ENCODE measurements around the gene SACM1L.

Gene SACM1L

DNA sequence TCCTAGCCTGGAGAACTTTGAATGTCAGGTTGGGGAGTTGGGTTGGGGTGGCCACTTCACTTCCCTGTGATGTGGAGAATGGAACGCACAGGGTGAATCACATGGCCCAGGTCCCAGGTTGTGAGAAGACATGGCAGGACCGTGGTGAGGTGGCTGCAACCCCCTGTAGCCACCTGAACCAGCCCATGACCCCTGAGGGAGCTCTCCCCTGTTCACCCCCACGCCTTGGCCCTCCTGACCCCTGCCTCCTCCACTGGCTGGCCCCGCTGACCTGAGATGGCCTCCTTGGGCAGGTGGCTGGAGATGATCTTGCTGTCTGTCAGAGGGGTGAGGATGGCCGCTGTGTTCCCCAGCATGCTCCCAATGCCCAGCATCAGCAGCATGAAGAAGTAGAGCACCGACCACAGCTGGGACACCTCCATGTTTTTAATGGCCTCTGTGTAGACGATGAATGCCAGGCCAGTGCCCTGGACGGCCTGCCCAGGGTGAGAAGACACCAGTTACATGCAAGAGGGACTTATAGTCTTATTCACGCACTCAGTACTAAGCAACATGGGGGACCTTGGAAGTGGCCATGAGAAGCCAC lies 76.2 kb downstream of the SACM1L start:
- TF ChIP-seq ZC3H10 (CRISPR knock-in tag; IDR thresholded peaks at IDR 0.05) (no peak), TOX (CRISPR knock-in tag; IDR thresholded peaks at IDR 0.05; ENCODE audit: borderline replicate concordance) (no peak), ZNF8 (CRISPR knock-in tag; IDR thresholded peaks at IDR 0.05) (no peak), ZNF565 (CRISPR knock-in tag; conservative IDR thresholded peaks at IDR 0.05; ENCODE audit: low read depth) (no peak), CSDC2 (CRISPR knock-in tag; IDR thresholded peaks at IDR 0.05) (no peak), ARNTL (CRISPR knock-in tag; IDR thresholded peaks at IDR 0.05; ENCODE audit: borderline replicate concordance, low read depth) (no peak), GLIS3 (CRISPR knock-in tag; IDR thresholded peaks at IDR 0.05) (no peak), BACH2 (CRISPR knock-in tag; IDR thresholded peaks at IDR 0.05; ENCODE audit: borderline replicate concordance) (no peak), ISL1 (CRISPR knock-in tag; IDR thresholded peaks at IDR 0.05) (no peak), ZFP3 (CRISPR knock-in tag; IDR thresholded peaks at IDR 0.05) (no peak), ZNF70 (CRISPR knock-in tag; IDR thresholded peaks at IDR 0.05) (no peak), PPARA (CRISPR knock-in tag; IDR thresholded peaks at IDR 0.05; ENCODE audit: borderline replicate concordance) (no peak), ZFP30 (CRISPR knock-in tag; IDR thresholded peaks at IDR 0.05) (no peak), SNAI2 (CRISPR knock-in tag; IDR thresholded peaks at IDR 0.05) (no peak), RARB (CRISPR knock-in tag; IDR thresholded peaks at IDR 0.05) (no peak)
- TF ChIP-seq, protein P1, sequence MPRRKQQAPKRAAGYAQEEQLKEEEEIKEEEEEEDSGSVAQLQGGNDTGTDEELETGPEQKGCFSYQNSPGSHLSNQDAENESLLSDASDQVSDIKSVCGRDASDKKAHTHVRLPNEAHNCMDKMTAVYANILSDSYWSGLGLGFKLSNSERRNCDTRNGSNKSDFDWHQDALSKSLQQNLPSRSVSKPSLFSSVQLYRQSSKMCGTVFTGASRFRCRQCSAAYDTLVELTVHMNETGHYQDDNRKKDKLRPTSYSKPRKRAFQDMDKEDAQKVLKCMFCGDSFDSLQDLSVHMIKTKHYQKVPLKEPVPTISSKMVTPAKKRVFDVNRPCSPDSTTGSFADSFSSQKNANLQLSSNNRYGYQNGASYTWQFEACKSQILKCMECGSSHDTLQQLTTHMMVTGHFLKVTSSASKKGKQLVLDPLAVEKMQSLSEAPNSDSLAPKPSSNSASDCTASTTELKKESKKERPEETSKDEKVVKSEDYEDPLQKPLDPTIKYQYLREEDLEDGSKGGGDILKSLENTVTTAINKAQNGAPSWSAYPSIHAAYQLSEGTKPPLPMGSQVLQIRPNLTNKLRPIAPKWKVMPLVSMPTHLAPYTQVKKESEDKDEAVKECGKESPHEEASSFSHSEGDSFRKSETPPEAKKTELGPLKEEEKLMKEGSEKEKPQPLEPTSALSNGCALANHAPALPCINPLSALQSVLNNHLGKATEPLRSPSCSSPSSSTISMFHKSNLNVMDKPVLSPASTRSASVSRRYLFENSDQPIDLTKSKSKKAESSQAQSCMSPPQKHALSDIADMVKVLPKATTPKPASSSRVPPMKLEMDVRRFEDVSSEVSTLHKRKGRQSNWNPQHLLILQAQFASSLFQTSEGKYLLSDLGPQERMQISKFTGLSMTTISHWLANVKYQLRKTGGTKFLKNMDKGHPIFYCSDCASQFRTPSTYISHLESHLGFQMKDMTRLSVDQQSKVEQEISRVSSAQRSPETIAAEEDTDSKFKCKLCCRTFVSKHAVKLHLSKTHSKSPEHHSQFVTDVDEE (CRISPR knock-in tag; IDR thresholded peaks at IDR 0.05) = no peak
- TF ChIP-seq, protein P2, sequence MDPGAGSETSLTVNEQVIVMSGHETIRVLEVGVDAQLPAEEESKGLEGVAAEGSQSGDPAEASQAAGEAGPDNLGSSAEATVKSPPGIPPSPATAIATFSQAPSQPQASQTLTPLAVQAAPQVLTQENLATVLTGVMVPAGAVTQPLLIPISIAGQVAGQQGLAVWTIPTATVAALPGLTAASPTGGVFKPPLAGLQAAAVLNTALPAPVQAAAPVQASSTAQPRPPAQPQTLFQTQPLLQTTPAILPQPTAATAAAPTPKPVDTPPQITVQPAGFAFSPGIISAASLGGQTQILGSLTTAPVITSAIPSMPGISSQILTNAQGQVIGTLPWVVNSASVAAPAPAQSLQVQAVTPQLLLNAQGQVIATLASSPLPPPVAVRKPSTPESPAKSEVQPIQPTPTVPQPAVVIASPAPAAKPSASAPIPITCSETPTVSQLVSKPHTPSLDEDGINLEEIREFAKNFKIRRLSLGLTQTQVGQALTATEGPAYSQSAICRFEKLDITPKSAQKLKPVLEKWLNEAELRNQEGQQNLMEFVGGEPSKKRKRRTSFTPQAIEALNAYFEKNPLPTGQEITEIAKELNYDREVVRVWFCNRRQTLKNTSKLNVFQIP (CRISPR knock-in tag; IDR thresholded peaks at IDR 0.05; ENCODE audit: borderline replicate concordance, low read depth) = no peak
- TF ChIP-seq, protein P3, sequence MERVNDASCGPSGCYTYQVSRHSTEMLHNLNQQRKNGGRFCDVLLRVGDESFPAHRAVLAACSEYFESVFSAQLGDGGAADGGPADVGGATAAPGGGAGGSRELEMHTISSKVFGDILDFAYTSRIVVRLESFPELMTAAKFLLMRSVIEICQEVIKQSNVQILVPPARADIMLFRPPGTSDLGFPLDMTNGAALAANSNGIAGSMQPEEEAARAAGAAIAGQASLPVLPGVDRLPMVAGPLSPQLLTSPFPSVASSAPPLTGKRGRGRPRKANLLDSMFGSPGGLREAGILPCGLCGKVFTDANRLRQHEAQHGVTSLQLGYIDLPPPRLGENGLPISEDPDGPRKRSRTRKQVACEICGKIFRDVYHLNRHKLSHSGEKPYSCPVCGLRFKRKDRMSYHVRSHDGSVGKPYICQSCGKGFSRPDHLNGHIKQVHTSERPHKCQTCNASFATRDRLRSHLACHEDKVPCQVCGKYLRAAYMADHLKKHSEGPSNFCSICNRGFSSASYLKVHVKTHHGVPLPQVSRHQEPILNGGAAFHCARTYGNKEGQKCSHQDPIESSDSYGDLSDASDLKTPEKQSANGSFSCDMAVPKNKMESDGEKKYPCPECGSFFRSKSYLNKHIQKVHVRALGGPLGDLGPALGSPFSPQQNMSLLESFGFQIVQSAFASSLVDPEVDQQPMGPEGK (CRISPR knock-in tag; IDR thresholded peaks at IDR 0.05; ENCODE audit: borderline replicate concordance) = no peak
- ATAC-seq = no peak

DNA sequence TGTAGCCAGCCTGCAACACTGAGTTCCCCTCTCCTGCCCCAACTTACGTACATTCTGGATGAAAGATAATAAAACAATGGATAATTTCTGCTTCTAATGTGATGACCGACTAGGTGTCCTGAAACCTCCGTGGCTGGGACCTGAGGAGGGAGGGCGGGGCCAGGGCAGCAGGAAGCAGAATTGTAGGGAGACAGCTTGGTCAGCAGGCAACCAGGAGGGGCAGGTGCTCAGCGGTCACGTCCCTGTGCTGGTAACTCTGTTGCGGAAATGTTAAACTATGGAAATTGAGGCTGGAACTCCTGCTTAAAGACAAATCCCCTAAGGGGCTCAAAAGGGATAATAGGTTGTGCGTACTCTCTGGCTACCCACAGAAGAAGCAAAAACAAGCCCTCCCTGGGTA lies 76.8 kb downstream of the SACM1L start:
- TF ChIP-seq ZNF565 (CRISPR knock-in tag; conservative IDR thresholded peaks at IDR 0.05; ENCODE audit: low read depth) (no peak), ZFP30 (CRISPR knock-in tag; IDR thresholded peaks at IDR 0.05) (no peak), BACH2 (CRISPR knock-in tag; IDR thresholded peaks at IDR 0.05; ENCODE audit: borderline replicate concordance) (no peak), TCF4 (CRISPR knock-in tag; IDR thresholded peaks at IDR 0.05; ENCODE audit: borderline replicate concordance) (no peak), PPARA (CRISPR knock-in tag; IDR thresholded peaks at IDR 0.05; ENCODE audit: borderline replicate concordance) (no peak), ISL1 (CRISPR knock-in tag; IDR thresholded peaks at IDR 0.05) (no peak), ZFP3 (CRISPR knock-in tag; IDR thresholded peaks at IDR 0.05) (no peak), ZNF70 (CRISPR knock-in tag; IDR thresholded peaks at IDR 0.05) (no peak), ZC3H10 (CRISPR knock-in tag; IDR thresholded peaks at IDR 0.05) (no peak), ARNTL (CRISPR knock-in tag; IDR thresholded peaks at IDR 0.05; ENCODE audit: borderline replicate concordance, low read depth) (no peak), RARB (CRISPR knock-in tag; IDR thresholded peaks at IDR 0.05) (no peak), CSDC2 (CRISPR knock-in tag; IDR thresholded peaks at IDR 0.05) (no peak), OSR1 (CRISPR knock-in tag; IDR thresholded peaks at IDR 0.05) (no peak)
- TF ChIP-seq, protein P2 (CRISPR knock-in tag; IDR thresholded peaks at IDR 0.05; ENCODE audit: borderline replicate concordance, low read depth) = no peak
- TF ChIP-seq, protein P3 (CRISPR knock-in tag; IDR thresholded peaks at IDR 0.05; ENCODE audit: borderline replicate concordance) = no peak
- TF ChIP-seq, protein P1 (CRISPR knock-in tag; IDR thresholded peaks at IDR 0.05) = no peak
- TF ChIP-seq, protein P4, sequence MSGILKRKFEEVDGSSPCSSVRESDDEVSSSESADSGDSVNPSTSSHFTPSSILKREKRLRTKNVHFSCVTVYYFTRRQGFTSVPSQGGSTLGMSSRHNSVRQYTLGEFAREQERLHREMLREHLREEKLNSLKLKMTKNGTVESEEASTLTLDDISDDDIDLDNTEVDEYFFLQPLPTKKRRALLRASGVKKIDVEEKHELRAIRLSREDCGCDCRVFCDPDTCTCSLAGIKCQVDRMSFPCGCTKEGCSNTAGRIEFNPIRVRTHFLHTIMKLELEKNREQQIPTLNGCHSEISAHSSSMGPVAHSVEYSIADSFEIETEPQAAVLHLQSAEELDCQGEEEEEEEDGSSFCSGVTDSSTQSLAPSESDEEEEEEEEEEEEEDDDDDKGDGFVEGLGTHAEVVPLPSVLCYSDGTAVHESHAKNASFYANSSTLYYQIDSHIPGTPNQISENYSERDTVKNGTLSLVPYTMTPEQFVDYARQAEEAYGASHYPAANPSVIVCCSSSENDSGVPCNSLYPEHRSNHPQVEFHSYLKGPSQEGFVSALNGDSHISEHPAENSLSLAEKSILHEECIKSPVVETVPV (CRISPR knock-in tag; IDR thresholded peaks at IDR 0.05) = no peak
- ATAC-seq = no peak
